Measurements from ENCODE around the gene JKAMP.

The JKAMP gene

GRCh38 chr14:59543873-59544272, 59.6 kb downstream of the JKAMP start:
- no peak for DNase-seq

- no peak for DNase-seq
Measured at GRCh38 chr14:59547310-59547709, 63.0 kb downstream of the JKAMP start.

Data from NCI-H446 treated with DMSO at 0.1 percent for 48 hours (cell line).